HG02870 (cell line): ENCODE measurements around the gene APOH.

Source experiments
- ATAC-seq: cut with Tn5 transposase; IDR thresholded peaks from one replicate; pipeline ENCODE4 v1.9.1; 2021; ENCODE audit warnings: mild to moderate bottlenecking, moderate library complexity; ENCODE audit not compliant: unreplicated experiment

APOH gene

DNA sequence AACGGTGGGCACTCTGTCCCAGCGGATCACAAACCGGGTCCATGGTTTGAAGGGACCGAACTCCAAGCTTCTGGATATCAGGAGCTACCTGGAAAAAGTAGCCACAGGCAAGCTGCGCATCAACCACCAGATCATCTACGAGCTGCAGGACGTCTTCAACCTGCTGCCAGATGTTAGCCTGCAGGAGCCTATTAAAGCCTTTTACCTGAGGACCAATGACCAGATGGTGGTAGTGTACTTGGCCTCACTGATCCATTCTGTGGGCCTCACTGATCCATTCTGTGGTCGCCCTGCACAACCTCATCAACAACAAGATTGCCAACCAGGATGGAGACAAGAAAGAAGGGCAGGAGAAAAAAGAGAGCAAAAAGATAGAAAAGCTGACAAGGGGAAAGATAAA, 31.0 kb downstream of the APOH start:
- no peak for ATAC-seq

DNA sequence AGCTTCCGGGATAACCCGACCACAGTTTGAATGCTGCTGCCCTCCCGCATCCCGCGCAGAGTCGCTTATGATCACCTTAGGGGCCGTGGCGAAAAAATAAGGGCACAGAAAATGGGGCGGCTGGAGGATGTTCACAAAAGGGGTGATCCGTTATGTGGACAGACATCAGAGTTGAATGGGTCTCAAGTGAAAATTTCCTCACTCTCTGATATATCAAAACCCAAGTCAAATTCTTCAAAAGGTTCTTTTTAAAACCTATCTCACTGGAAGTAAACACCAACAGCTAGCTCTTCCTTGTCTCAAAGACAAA, 36.9 kb downstream of the APOH start:
- no peak for ATAC-seq

DNA sequence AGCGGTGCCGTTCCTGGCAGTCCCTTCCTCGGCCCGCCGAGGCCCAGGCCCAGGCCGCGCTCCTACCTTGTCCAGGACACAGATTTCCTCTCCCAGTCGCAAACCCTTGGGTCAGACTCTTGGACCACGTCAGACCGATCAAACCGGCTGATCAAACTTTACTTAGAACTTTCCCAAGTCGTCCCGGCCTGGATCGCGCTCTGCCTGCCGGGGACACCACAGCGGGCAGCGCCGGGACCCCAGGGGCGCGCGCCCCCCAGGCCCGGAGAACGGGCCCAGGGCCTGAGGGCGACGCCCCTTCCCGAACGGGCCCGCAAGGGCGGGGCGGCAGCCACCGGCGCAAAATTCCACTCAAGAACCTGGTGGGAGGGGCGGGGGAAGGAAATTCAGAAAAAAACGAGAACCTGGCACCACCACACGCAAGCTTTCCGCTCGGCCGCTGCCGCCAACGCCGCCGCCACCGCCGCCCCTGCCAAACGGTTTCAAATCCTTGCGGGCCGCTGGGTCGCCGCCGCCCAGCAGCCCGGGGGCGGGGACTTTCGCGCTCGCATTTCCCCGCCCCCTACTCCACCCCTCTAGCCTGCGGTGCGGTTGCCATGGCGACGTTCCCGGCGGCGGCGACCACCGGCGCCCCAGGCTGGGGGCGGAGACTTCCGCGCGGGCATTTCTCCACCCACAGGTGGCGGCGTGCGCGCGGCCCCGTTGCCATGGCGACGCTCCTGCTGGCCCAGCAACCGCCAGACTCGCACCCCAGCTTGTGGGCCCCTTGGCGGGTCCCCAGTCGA, 37.4 kb downstream of the APOH start, which contains the start of gene CEP112:
CEP112 (minus strand) TSS at position 541 of the 785 bp plus-strand sequence.
- ATAC-seq, result peak; percentile 47

DNA sequence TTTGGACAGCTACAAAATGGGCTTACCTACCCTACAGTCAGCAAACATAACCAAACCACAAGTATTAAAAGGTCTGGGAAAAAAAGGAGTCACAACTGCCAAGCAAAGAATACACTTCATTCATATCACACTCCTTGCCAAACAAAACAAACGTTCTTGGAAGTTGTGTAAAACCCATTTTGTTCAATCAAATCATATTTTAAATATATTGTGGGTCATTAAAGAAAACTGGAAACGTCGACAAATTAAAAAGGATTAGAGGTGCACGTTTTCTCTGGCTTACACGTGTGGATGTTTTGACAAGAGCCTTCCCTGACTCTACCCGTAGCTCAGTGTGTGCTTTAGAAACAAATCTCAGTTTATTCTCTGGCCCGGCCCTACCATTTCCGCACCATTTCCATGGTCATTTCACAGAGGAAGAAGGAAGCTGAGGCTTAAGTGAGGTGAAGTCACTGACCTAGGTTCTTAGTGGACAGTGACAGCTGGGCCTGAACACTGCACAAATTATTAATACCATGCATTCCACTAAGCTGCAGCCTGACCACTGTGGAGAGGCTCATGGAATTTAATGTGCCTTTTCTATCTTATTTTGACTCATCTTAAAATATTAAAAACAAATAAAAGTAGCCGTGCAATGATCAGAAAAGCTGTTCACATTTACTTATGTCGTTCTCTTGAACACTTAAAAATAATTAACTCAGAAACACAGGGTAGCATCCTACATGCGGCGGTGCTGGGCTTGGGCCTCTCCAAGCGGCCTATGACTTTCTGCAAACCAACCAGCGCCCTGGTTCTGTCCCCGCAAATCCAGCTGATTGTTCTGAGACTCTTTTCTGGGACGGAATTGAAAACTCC, 38.2 kb downstream of the APOH start:
- ATAC-seq, result no peak

DNA sequence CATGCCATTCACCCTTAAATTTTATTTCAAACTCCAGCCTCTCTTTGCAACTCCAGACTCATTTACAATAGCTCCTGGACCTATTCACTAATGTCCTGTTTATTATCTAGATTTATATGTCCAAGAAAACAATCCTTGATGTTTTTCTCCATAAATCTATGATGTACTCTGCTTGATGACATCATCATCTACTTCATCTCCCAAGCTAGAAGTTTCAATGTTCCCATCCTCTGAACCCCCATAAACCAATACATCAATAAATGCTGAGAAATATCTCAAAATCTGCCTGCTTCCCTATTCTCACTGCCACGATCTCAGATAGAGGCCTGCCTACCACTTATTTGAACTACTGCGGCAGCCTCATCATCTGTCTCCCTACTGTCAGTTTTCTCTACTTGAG, 41.5 kb downstream of the APOH start:
- no peak for ATAC-seq

DNA sequence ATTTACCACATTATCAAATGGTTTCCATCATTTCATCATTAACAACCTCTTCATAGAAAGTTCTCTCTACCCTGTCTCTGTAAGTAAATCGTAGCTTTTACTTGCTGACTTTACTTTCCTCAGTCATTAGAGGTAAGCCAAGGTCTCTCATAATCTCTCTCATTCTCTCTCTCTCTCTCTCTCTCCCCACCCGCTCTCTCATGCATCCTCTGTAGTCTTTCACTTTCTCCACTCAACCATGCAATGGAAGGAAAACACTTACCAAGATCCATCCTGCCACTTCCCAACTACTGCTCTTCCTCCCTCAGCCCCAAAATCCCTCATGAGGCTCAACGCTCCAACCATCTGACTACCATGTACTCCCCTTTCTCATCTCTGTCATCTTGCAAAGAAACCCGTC, 43.4 kb downstream of the APOH start:
- ATAC-seq, result no peak

DNA sequence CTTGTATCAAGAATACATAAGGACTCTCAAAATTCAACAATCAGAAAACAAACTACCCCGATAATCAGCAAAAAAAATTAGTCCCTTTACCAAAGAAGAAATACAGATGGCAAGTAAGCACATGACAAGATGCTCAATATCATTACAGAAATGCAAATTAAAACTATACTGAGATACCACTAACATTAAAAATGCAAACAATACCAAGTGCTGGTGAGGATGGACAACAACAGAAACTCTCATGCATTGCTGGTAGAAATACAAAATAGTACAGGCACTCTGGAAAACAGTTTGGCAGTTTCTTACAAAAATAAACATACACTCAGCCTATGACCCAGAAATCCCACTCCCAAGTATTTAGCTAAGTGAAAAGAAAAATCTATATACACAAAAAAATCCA, 44.8 kb downstream of the APOH start:
- no peak for ATAC-seq

DNA sequence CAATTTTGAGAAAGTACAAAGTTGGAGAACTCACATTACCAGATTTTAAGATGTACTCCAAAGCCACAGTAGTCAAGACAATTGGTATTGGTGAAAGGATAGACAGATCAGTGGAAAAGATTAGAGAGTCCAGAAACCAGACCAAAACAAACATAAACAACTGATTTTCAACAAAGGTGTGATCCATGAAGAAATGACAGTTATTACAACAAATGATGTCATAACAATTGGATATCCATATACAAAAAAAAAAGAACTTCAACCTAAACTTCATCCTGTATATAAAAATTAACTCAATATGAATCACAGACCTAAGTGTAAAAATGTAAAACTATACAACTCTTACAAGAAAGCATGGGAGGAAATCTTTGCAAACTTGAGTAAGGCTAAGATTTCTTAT, 45.7 kb downstream of the APOH start:
- ATAC-seq, result no peak

DNA sequence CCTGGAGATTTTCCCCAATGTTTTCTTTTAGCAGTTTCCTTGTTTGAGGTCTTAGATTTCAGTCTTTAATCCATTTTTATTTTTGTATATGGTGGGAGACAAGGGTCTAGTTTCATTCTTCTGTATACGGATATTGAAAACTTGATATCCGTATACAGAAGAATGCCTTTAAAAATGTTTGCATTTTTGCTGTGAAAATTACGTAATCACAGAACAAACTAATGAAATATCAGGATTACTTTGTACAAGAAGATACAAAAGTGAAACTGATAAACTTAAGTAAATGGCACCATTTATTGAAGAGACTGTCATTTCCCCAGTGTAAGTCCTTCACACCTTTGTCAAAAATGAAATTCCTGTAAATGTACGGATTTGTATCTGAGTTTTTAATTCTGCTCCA, 50.6 kb downstream of the APOH start:
- ATAC-seq, result no peak

DNA sequence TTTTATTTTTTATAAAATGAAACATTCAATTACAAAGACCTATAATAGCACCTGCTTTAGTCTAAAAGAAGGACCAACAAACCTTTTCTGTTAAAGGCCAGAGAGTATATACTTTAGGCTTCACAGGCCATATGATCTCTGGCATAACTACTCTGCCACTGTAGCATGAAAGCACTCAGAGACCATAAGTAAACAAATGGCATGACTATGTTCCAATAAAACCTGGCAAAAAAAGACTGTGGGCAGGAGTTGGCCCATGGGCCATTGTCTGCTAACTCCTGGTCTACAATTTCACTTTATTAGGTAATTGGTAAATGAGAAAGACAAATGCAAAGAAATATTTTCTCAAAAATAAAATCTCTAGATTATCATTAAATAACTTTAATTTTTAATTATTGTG, 52.2 kb downstream of the APOH start:
- no peak for ATAC-seq

DNA sequence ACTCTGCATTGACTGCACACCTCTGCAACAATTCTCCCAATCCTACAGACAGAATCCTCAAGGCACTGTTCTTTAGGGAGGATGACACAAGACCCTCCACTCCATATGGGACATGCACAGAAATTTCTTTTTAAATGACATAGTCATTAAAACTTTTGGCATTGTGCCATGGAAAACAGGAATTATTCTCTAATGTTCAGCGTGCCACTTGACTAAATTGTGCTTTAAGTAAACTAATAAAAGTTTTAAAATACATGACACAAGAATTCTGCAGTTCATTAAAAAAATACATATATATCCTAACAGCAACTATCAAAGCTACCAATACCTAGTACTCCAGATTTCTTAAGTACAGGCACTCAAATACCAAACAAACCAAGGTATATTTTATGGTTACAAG, 53.3 kb downstream of the APOH start:
- no peak for ATAC-seq

DNA sequence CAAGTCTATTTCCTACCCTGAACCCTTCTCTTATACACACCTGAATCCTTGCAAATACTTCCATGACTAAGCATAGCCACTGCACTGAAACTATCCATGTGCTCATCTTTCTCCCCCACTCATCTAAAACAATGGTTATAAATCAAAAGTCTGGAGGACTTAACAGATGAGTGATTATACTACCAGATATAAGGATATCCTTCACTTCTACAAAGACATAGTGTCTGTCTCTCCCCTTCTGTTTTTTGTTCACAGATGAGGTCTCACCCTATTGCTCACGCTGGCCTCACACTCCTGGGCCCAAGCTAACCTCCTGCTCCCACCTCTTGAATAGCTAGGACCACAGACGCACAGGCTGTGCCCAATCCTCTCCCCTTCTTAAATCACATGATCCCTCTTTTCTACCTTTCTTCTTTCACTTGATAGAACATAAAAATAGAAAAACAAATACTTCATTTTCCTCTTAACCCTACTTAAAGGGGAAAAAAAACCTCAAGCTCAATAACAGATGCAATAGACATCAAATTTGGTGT, 56.5 kb downstream of the APOH start:
- no peak for ATAC-seq

DNA sequence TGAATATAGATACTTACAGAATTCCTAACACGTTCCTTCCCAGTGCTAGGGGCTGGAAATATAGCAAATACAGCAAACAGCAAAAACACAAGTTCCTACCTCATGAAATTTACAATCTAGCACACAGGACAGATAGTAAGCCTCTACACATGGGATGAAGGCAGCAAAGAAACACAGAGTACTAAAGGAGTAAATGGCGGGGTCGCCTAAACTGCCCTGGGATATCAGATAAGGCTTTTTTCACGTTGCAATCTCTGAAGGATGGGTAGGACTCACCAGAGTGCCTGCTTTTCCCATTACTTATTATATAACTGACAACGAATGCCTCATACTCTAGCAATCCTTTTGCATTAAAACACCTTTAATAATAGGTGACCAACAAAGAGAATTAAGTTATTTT, 57.1 kb downstream of the APOH start:
- ATAC-seq, result no peak

DNA sequence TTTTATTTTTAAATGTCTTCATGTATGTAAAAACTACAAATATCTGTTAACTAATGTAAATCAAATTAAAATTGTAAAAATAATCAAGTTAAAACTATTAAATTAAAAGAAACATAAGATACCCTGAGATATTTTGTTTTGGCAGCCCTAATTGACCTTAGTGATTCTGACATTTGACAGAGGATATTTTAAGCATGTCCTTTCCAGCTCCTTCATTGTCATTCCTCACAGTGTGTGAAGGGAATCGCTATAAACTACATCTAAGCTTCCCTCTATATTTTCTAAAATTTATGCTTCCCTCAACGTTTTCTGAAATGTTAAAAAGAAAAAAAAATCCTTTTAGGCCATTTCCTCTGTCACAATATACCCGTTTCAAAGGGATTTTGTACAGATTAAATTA, 57.5 kb downstream of the APOH start:
- no peak for ATAC-seq

DNA sequence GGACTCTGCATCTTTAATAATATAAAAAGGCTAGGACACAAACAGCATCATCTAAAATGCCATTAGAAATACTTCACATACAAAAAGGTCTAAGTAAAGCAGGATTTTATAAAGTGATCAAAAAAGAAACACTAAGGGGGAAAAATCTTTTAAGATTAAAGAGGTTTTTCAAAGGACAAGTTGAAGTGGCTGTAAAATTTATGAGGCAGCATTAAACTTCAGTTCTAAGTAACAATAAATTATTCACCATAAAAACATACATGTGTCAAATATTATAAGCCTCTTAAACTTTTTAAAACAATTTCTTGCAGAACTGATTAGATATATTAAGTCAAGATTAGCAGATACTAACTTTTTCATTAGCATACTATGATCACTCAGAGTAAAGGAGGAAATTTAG, 58.0 kb downstream of the APOH start:
- no peak for ATAC-seq

DNA sequence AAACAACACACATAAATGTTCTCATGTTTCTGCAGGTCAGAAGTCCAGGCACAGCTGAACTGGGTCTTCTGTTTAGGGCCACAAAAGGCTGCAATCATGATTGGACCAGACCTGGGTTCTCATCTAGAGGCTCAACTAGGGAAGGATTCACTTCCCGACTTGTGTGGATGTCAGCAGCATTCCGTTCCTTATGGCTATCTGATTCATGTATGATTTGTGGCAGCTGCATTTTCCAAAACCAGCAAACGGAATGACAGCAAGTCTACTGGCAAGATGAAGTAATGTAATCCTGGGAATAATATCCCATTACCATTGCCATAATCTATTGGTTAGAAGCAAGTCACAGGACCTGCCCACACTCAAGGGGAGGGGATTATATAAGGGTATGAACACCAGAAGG, 59.4 kb downstream of the APOH start:
- no peak for ATAC-seq

DNA sequence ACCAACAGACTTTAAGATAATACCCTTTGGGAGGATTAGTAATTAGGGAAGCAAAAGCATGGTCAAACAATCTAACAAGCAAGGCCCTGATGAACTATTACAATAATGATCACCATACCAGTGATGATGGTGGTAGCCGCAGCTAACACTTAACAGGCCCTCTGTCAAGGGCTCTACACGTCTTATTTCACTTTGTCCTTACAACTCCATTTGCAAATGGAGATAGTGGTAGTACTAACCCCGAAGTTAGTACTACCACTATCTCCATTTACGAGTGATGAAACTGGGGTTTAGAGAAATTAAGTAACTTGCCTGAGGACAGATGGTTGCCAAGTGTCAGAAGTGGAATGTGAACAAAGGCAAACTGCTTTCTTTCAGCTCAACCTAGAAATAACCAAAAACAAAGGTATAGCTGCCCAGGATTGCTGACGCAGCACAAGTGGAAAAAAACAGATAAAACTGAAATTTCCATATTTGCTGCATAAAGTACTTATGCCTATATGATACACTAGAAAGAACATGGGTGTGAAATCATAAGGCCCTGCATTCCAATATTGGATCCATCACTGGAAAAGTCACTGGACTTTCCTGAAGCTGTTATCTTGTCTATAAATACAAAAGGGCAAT, 61.9 kb downstream of the APOH start:
- ATAC-seq, result no peak

DNA sequence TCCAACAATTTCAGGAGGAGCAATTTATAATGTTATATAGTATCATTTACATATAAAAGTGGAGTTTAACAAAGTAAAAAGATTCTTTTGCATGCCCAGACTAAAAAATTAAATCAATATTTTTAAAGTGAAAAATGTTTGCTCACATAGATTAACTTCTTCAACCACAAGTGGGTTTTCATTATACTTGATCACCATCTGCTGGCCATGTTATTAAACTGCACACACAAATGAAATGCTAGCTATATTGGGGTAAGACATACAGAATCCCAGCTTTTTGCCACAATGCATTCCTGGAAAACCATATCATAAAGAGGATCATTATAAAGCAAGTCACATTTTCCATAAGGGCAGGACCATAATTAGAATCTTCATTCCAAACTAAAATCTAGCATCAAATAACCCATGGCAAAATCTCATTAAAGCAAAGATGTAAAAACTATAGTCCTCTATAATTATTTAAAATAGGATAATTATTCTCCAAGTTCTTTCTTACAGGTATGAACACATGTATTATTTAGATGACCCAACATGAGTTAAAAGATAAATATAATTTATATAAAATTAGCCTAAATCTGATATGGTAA, 63.6 kb downstream of the APOH start:
- ATAC-seq, result no peak
